Endodermal cell (in vitro differentiated cells): ENCODE data around the gene CTTNBP2NL. TPM values are rescaled to one million over a fixed set of nuclear protein-coding genes. Genes with fewer than 3 reads are reported as not detected.
A peak's percentile ranks its signal among the peaks of the same experiment; 100 is the strongest.
"Not testable (repeated sequence)": the region's sequence is repeated elsewhere in the genome, so short reads cannot be mapped to it uniquely, and the experiment has no call there.

Source experiments
- DNase-seq: peaks from one replicate; pipeline ENCODE4 v3.0.0-alpha.2; 2017
- H3K27ac ChIP-seq: 2 replicates; pipeline ENCODE4 v1.5.1; 2013; ENCODE audit warnings: mild to moderate bottlenecking, low read depth, low read length, moderate library complexity
- H3K27me3 ChIP-seq: 2 replicates; pipeline ENCODE4 v1.6.1; 2013; ENCODE audit warnings: mild to moderate bottlenecking, low read length, moderate library complexity; ENCODE audit not compliant: insufficient read depth, control insufficient read depth, poor library complexity, severe bottlenecking
- H3K36me3 ChIP-seq: 2 replicates; pipeline ENCODE4 v1.7.0; 2013; ENCODE audit warnings: mild to moderate bottlenecking, low read length, moderate library complexity; ENCODE audit not compliant: control insufficient read depth, insufficient read depth
- H3K4me1 ChIP-seq: one replicate; pipeline ENCODE4 v1.7.0; 2013; ENCODE audit warnings: low read length; ENCODE audit not compliant: control insufficient read depth, insufficient read depth
- H3K4me3 ChIP-seq: 2 replicates; pipeline ENCODE4 v1.5.1; 2013; ENCODE audit warnings: mild to moderate bottlenecking, low read length, moderate library complexity
- H3K9ac ChIP-seq: 2 replicates; pipeline ENCODE4 v1.6.1; 2013; ENCODE audit warnings: mild to moderate bottlenecking, low read length, moderate library complexity; ENCODE audit not compliant: poor library complexity, severe bottlenecking; ENCODE audit errors: extremely low read depth
- H3K9me3 ChIP-seq: 2 replicates; pipeline ENCODE4 v1.6.1; 2013; ENCODE audit warnings: mild to moderate bottlenecking, low read length, moderate library complexity; ENCODE audit not compliant: control insufficient read depth
- H3K27ac Mint-ChIP-seq: 2 replicates; pipeline ENCODE4 v1.8.0; 2020; ENCODE audit warnings: mixed read lengths
- H3K27me3 Mint-ChIP-seq: 2 replicates; pipeline ENCODE4 v1.8.0; 2021; ENCODE audit warnings: mild to moderate bottlenecking, mixed read lengths; ENCODE audit not compliant: insufficient read depth
- H3K36me3 Mint-ChIP-seq: 2 replicates; pipeline ENCODE4 v1.8.0; 2020; ENCODE audit warnings: low read depth, mixed read lengths
- H3K4me1 Mint-ChIP-seq: 2 replicates; pipeline ENCODE4 v1.8.0; 2020; ENCODE audit warnings: mixed read lengths
- H3K4me3 Mint-ChIP-seq: 2 replicates; pipeline ENCODE4 v1.8.0; 2020; ENCODE audit warnings: mild to moderate bottlenecking, moderate library complexity, mixed read lengths
- H3K9me3 Mint-ChIP-seq: 2 replicates; pipeline ENCODE4 v1.8.0; 2020; ENCODE audit warnings: mild to moderate bottlenecking, mixed read lengths
- WGBS, 2 experiments: methylation state at CpG; one replicate each; pipeline versions ENCODE4 v1.1.5 to v1.1.7; 2013; ENCODE audit warnings: missing lambda C conversion rate in 2 of 2, mixed read lengths in 1 of 2; ENCODE audit not compliant: insufficient coverage in 1 of 2, insufficient read length in 1 of 2; 5-methylcytosine and 5-hydroxymethylcytosine counted together
- total RNA-seq, 2 donors: library from RNA; stranded (reverse); fragmentation: NEBNext Ultra II Directional in 1 of 2; extraction: Animal tissue kit (Norgen Biotek cat#: 25700) in 1 of 2; gene quantifications; 2 replicates in 1 of 2; 3 replicates in 1 of 2; pipeline ENCODE4 v1.2.1, GENCODE V29; 2021
- TF ChIP-seq, protein P1 (sequence below): fragments of 200-600 bp; sonication (generic); conservative IDR thresholded peaks from 2 replicates; pipeline ENCODE4 v1.5.0; 2021; ENCODE audit warnings: antibody characterized with exemption, mild to moderate bottlenecking

CTTNBP2NL gene
- total RNA-seq, 2 donors from 2014 or later = 36.0 to 41.5 TPM

DNA sequence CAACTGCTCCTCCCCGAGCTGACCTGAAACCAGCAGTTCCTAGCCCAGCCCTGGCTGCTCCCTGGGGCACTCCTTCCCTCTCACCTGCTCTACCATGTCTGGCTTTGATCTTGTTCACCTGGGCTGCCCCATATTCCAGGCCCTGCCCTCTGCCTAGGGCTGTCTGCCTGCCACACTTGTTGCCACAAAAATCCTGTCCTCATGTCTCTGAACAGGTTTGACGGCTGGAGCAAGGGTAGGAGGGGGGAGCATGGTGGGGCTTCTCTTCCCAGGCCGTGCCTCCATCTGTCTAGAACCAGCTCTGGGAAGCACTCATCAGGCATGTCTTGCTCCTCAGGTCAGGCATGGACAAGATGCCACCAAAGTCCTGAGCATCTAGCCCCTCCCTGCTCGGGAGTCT lies 68.5 kb downstream of the CTTNBP2NL start:
- H3K4me1 ChIP-seq = no peaks in the 10 kb centered on the region
- no peak overlapping the region for H3K27ac ChIP-seq
- WGBS, 2 experiments = 86 to 100% methylated on average over 2 to 4 of the region's 4 CpGs
- Mint-ChIP-seq H3K27me3 (peaks cover 47% of the 10 kb centered on the region), H3K4me3 (no peak overlapping the region), H3K27ac (no peak overlapping the region), H3K4me1 (peaks cover 41% of the 10 kb centered on the region), H3K36me3 (no peaks in the 10 kb centered on the region), H3K9me3 (no peaks in the 10 kb centered on the region)
- peaks cover 10% of the 10 kb centered on the region for H3K27me3 ChIP-seq
- H3K9ac ChIP-seq = no peak overlapping the region
- no peak overlapping the region for H3K4me3 ChIP-seq
- no peaks in the 10 kb centered on the region for H3K9me3 ChIP-seq
- TF ChIP-seq, protein P1, sequence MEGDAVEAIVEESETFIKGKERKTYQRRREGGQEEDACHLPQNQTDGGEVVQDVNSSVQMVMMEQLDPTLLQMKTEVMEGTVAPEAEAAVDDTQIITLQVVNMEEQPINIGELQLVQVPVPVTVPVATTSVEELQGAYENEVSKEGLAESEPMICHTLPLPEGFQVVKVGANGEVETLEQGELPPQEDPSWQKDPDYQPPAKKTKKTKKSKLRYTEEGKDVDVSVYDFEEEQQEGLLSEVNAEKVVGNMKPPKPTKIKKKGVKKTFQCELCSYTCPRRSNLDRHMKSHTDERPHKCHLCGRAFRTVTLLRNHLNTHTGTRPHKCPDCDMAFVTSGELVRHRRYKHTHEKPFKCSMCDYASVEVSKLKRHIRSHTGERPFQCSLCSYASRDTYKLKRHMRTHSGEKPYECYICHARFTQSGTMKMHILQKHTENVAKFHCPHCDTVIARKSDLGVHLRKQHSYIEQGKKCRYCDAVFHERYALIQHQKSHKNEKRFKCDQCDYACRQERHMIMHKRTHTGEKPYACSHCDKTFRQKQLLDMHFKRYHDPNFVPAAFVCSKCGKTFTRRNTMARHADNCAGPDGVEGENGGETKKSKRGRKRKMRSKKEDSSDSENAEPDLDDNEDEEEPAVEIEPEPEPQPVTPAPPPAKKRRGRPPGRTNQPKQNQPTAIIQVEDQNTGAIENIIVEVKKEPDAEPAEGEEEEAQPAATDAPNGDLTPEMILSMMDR = no peak
- peaks cover 7% of the 10 kb centered on the region for H3K36me3 ChIP-seq
- DNase-seq = peak; percentile 62

DNA sequence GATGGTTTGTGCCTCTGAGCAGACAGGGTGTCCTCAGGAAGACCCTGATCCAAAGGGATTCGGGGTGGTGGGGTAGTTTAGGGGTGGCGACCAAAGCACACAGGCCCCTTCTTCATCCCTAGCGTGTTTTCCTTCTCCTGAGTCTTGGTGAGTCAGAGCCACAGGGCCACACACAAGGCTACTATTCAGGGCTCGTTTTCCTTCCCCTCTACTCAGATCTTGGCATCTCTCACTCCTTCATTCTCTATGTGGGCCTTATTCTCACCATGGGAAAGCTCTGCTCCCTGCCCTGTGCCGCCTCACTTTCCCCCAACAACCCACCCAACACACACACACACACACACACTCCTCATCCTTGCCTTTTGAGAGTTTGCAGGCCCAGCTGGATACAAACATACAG lies 69.1 kb downstream of the CTTNBP2NL start:
- H3K27ac Mint-ChIP-seq = no peak overlapping the region
- no peak overlapping the region for H3K4me3 Mint-ChIP-seq

DNA sequence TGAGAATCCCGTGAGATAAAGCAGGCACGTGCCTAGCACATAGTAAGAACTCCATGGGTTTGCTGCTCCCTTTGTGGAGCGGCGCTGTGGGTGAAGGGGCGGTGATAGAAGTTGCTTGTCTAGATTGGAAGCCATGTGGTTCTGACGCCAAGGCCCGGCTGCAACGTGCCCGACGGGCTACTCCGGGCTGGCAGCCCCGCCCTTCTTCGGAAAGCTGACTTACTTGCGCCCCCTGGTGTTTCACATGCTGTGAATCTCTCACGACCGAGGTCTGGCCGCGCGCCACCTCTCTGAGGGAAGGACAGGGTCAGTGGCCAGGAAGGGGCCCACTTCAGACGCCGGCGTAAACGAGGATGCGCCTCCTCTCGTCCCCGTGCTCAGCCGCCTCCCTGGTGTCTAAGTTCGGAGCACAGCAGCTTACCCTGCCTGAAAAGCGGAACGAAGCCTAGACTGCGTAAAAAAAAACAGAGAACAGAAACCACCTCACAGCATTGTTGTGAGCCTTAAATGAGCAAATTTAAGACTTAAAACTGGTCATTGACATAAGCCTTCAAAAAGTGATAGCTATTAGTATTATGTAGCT lies 70.2 kb downstream of the CTTNBP2NL start:
- Histone ChIP-seq H3K9me3 (no peaks in the 10 kb centered on the region), H3K9ac (no peak overlapping the region), H3K36me3 (no peaks in the 10 kb centered on the region), H3K4me3 (peak overlapping the region; percentile 30), H3K4me1 (no peaks in the 10 kb centered on the region), H3K27ac (no peak overlapping the region), H3K27me3 (peaks cover 10% of the 10 kb centered on the region)
- Mint-ChIP-seq H3K9me3 (no peaks in the 10 kb centered on the region), H3K27ac (no peak overlapping the region), H3K4me1 (peaks cover 38% of the 10 kb centered on the region), H3K36me3 (no peaks in the 10 kb centered on the region), H3K4me3 (peak overlapping the region; percentile 11), H3K27me3 (peaks cover 47% of the 10 kb centered on the region)
- TF ChIP-seq, protein P1 = peak; percentile 90
- DNase-seq = peak; percentile 99
- WGBS, 2 experiments = 11% methylated on average over 20 to 31 of the region's 31 CpGs

More for the DNA sequence above, 69.1 kb downstream of the CTTNBP2NL start:
- H3K9me3 ChIP-seq = no peaks in the 10 kb centered on the region
- no peak overlapping the region for H3K27ac ChIP-seq
- Mint-ChIP-seq H3K27me3 (peaks cover 47% of the 10 kb centered on the region), H3K4me1 (peaks cover 41% of the 10 kb centered on the region), H3K36me3 (no peaks in the 10 kb centered on the region), H3K9me3 (no peaks in the 10 kb centered on the region)
- no peak overlapping the region for H3K9ac ChIP-seq
- DNase-seq = no peak
- TF ChIP-seq, protein P1 = no peak
- peaks cover under 1% of the 10 kb centered on the region for H3K36me3 ChIP-seq
- H3K4me1 ChIP-seq = no peaks in the 10 kb centered on the region
- H3K4me3 ChIP-seq = no peak overlapping the region
- 87 to 100% methylated on average over 1 to 5 of the region's 5 CpGs for WGBS, 2 experiments
- peaks cover 10% of the 10 kb centered on the region for H3K27me3 ChIP-seq

DNA sequence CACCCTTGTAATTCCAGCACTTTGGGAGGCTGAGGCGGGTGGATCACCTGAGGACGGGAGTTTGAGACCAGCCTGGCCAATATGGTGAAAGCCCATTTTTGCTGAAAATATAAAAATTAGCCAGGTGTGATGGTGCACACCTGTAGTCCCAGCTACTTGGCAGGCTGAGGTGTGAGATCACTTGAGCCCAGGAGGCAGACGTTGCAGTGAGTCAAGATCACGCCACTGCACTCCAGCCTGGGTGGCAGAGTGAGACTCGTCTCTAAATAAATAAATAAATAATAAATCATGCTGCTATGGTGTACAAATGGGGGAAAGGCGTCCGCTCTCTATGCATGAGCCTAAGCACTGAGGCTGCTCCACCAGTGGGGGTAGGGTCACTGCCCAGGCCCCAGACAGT lies 74.3 kb downstream of the CTTNBP2NL start:
- Mint-ChIP-seq H3K4me1 (peaks cover 12% of the 10 kb centered on the region), H3K27me3 (peaks cover 34% of the 10 kb centered on the region)
- not testable (repeated sequence) for H3K4me1 ChIP-seq, H3K27ac Mint-ChIP-seq, H3K9me3 ChIP-seq, H3K9me3 Mint-ChIP-seq, H3K36me3 ChIP-seq, H3K27ac ChIP-seq, H3K36me3 Mint-ChIP-seq, H3K4me3 Mint-ChIP-seq, H3K9ac ChIP-seq, H3K4me3 ChIP-seq, DNase-seq
- WGBS, 2 experiments = 94% methylated on average over 7 of the region's 7 CpGs; no CpG with 5 or more reads in 1 of the 2 experiments
- peaks cover 10% of the 10 kb centered on the region for H3K27me3 ChIP-seq
